Stomach (tissue), 9 donors: ENCODE data around the gene GEMIN7. TPM values are rescaled to one million over a fixed set of nuclear protein-coding genes. Genes with fewer than 3 reads are reported as not detected.

Experiments
- DNase-seq, 2 donors: peaks; one replicate each; pipeline versions ENCODE4 v3.0.0 to v3.0.0-alpha.2; 2013 to 2019
- H3K27ac ChIP-seq, 5 donors: fragments of 200-600 bp in 4 of 5; sonication (generic) in 4 of 5; one replicate each; pipeline ENCODE4 v1.5.1; 2013 to 2019; ENCODE audit warnings: mild to moderate bottlenecking in 1 of 5, moderate library complexity in 1 of 5
- H3K27me3 ChIP-seq, 3 donors: fragments of 200-600 bp; sonication (generic); one replicate each; pipeline ENCODE4 v1.5.1; 2017 to 2019; ENCODE audit warnings: mixed run types in 1 of 3
- H3K36me3 ChIP-seq, 4 donors: fragments of 200-600 bp; sonication (generic); 1 replicate in 3 of 4; 2 replicates in 1 of 4; pipeline ENCODE4 v1.5.1; 2016 to 2019
- H3K4me1 ChIP-seq, 4 donors: fragments of 200-600 bp; sonication (generic); one replicate each; pipeline ENCODE4 v1.5.1; 2016 to 2019
- H3K4me3 ChIP-seq, 4 donors: fragments of 200-600 bp; sonication (generic) in 3 of 4; one replicate each; pipeline ENCODE4 v1.5.1; 2016 to 2019; ENCODE audit warnings: mild to moderate bottlenecking in 1 of 4
- H3K9me3 ChIP-seq, 4 donors: fragments of 200-600 bp; sonication (generic); one replicate each; pipeline ENCODE4 v1.5.1; 2016 to 2019
- CTCF ChIP-seq, 7 experiments: fragments of 450-650 bp in 4 of 7; fragments of 200-600 bp in 3 of 7; sonication (generic) in 3 of 7; IDR thresholded peaks; one replicate each; pipeline ENCODE4 v1.5.1; 2016 to 2019; ENCODE audit warnings: antibody characterized with exemption in 7 of 7, control low read depth in 2 of 7, mild to moderate bottlenecking in 1 of 7
- EP300 ChIP-seq: sonication (generic); formaldehyde crosslinking; IDR thresholded peaks from one replicate; pipeline ENCODE4 v1.6.1; 2017; ENCODE audit warnings: antibody characterized with exemption
- POLR2A ChIP-seq, 4 donors: fragments of 450-650 bp; IDR thresholded peaks; one replicate each; pipeline ENCODE4 v1.6.1; 2016; ENCODE audit warnings: antibody characterized with exemption in 4 of 4, control low read depth in 2 of 4, mild to moderate bottlenecking in 1 of 4, moderate library complexity in 1 of 4
- POLR2AphosphoS5 ChIP-seq, 3 donors: sonication (generic); formaldehyde crosslinking; IDR thresholded peaks; one replicate each; pipeline ENCODE4 v1.6.1; 2016; ENCODE audit warnings: antibody characterized with exemption in 3 of 3
- WGBS, 5 donors: extraction: QIAGEN DNeasy Blood & Tissue Kit in 3 of 5; methylation state at CpG; one replicate each; pipeline versions ENCODE4 v1.1.5 to v1.1.7; 2013 to 2018; 5-methylcytosine and 5-hydroxymethylcytosine counted together
- intact Hi-C: fragments of 100-400 bp; cut with DNase I; formaldehyde crosslinking; loops from one replicate; pipeline ENCODE4 v1.15.1; 2023; ENCODE audit warnings: low total_unique reads
- polyA plus RNA-seq, 3 donors: library from polyadenylated mRNA; stranded (reverse); fragments of 200-250 nt; gene quantifications; one replicate each; pipeline ENCODE4 v1.2.3, GENCODE V29; 2013
- small RNA-seq, 4 donors: library from RNA; depleted of rRNA; stranded (forward); fragments of <200 nt; gene quantifications; one replicate each; pipeline ENCODE3, GENCODE V24; 2016
- total RNA-seq, 5 donors: library from RNA; depleted of rRNA; stranded (reverse); fragments of >200 nt; gene quantifications; one replicate each; pipeline versions ENCODE4 v1.1.0 to v1.2.3, GENCODE V29; 2014 to 2016
- donor health status: healthy with polysubstance abuse.
- donor health status: Bipolar disorder and iron deficiency.
- donor health status: healthy.

GEMIN7 gene
- total and polyA plus RNA-seq, 8 donors = 1.8 to 107 (median 25.3) TPM

- Histone ChIP-seq H3K27ac (no peak overlapping the region), H3K9me3 (no peaks in the 10 kb centered on the region), H3K27me3 (no peaks in the 10 kb centered on the region), H3K36me3 (peaks cover 21 to 49% (median 46%) of the 10 kb centered on the region in 4 donors), H3K4me1 (peaks cover 10 to 32% (median 24%) of the 10 kb centered on the region in 4 donors), H3K4me3 (no peak overlapping the region)
- TF ChIP-seq CTCF (IDR thresholded peaks at IDR 0.05) (no peak), POLR2AphosphoS5 (IDR thresholded peaks at IDR 0.05) (no peak)
- 89 to 95% (median 94%) methylated on average over 21 to 24 of the region's 24 CpGs for WGBS, 5 donors
- no peak for DNase-seq
- intact Hi-C loops = no loop called here
Measured at GRCh38 chr19:45139286-45140143, 60.5 kb downstream of the GEMIN7 start.

GRCh38 chr19:45140144-45140503 is 61.1 kb downstream of the GEMIN7 start:
- no peak for DNase-seq
- intact Hi-C loops = no loop called here
- no peak for TF ChIP-seq POLR2A (IDR thresholded peaks at IDR 0.05)
- no peak for TF ChIP-seq EP300
- TF ChIP-seq POLR2AphosphoS5 (IDR thresholded peaks at IDR 0.05) = no peak
- no peak for TF ChIP-seq CTCF (IDR thresholded peaks at IDR 0.05)
- Histone ChIP-seq H3K27me3 (no peaks in the 10 kb centered on the region), H3K4me1 (peaks cover 10 to 32% (median 24%) of the 10 kb centered on the region in 4 donors), H3K27ac (no peak overlapping the region), H3K36me3 (peaks cover 27 to 55% (median 50%) of the 10 kb centered on the region in 4 donors), H3K9me3 (no peaks in the 10 kb centered on the region), H3K4me3 (no peak overlapping the region)
- WGBS, 5 donors = 80 to 93% (median 89%) methylated on average over 1 to 8 of the region's 8 CpGs

- H3K4me1 ChIP-seq = peaks cover 10 to 31% (median 24%) of the 10 kb centered on the region in 4 donors
- peaks cover 31 to 59% (median 54%) of the 10 kb centered on the region in 4 donors for H3K36me3 ChIP-seq
- intact Hi-C loops = no loop called here
- no peaks in the 10 kb centered on the region for H3K9me3 ChIP-seq
- no peak overlapping the region for H3K4me3 ChIP-seq
- DNase-seq = no peak
- no peaks in the 10 kb centered on the region for H3K27me3 ChIP-seq
- no peak overlapping the region for H3K27ac ChIP-seq
- WGBS, 5 donors = 89 to 100% (median 93%) methylated on average over 5 to 11 of the region's 11 CpGs
- no peak for TF ChIP-seq EP300
- no peak for TF ChIP-seq POLR2AphosphoS5 (IDR thresholded peaks at IDR 0.05)
- TF ChIP-seq POLR2A (IDR thresholded peaks at IDR 0.05) = no peak
- TF ChIP-seq CTCF (IDR thresholded peaks at IDR 0.05) = no peak
Measured at GRCh38 chr19:45140533-45140932, 61.5 kb downstream of the GEMIN7 start.

Small RNAs within 50 kb of the gene (small RNA-seq; reads per million reads assigned to genes)
- gene RNU6-611P = 0 reads per million in 4 donors

Other genes starting within 250 kb of the GEMIN7 start
- gene NECTIN2, start 233.0 kb upstream of the GEMIN7 start, total RNA-seq = 100 to 1,000 TPM in 3 of 5 donors, 10 to 100 TPM in 1, 1 to 10 TPM in 1; 1.8 to 160 (median 101) TPM
- gene NECTIN2, start 233.0 kb upstream of the GEMIN7 start, polyA plus RNA-seq = 10 to 100 TPM; 44.0 to 90.6 (median 47.2) TPM
- 100 to 1,000 TPM in 1 of 5 donors, 10 to 100 TPM in 3, 1 to 10 TPM in 1; 7.1 to 100 (median 24.6) TPM for gene TOMM40, start 188.0 kb upstream of the GEMIN7 start, total RNA-seq
- 10 to 100 TPM; 22.5 to 46.8 (median 31.5) TPM for gene TOMM40, start 188.0 kb upstream of the GEMIN7 start, polyA plus RNA-seq
- gene APOE, start 173.5 kb upstream of the GEMIN7 start, total RNA-seq = 100 to 1,000 TPM in 3 of 5 donors, 10 to 100 TPM in 2; 13.4 to 485 (median 235) TPM
- gene APOE, start 173.5 kb upstream of the GEMIN7 start, polyA plus RNA-seq = 100 to 1,000 TPM in 1 of 3 donors, 10 to 100 TPM in 2; 35.1 to 166 (median 72.2) TPM
- 10 to 100 TPM in 1 of 5 donors, 1 to 10 TPM in 2, not detected in 2; 5.4 to 70.6 (median 5.7) TPM for gene APOC1, start 164.7 kb upstream of the GEMIN7 start, total RNA-seq
- 10 to 100 TPM; 13.3 to 68.3 (median 21.9) TPM for gene APOC1, start 164.7 kb upstream of the GEMIN7 start, polyA plus RNA-seq
- not detected for gene APOC4, start 137.0 kb upstream of the GEMIN7 start, total RNA-seq
- gene APOC4, start 137.0 kb upstream of the GEMIN7 start, polyA plus RNA-seq = under 1 TPM in 1 of 3 donors, not detected in 2; 0.33 TPM
- 10 to 100 TPM in 1 of 5 donors, not detected in 4; 16.8 TPM for gene APOC2, start 133.2 kb upstream of the GEMIN7 start, total RNA-seq
- gene APOC2, start 133.2 kb upstream of the GEMIN7 start, polyA plus RNA-seq = 1 to 10 TPM in 1 of 3 donors, under 1 TPM in 1, not detected in 1; 0.75 to 2.5 TPM
- gene CLPTM1, start 123.9 kb upstream of the GEMIN7 start, total RNA-seq = 100 to 1,000 TPM in 2 of 5 donors, 10 to 100 TPM in 3; 39.3 to 152 (median 86.6) TPM
- gene CLPTM1, start 123.9 kb upstream of the GEMIN7 start, polyA plus RNA-seq = 10 to 100 TPM; 43.4 to 73.3 (median 60.1) TPM
- gene RELB, start 77.8 kb upstream of the GEMIN7 start, total RNA-seq = 10 to 100 TPM in 2 of 5 donors, 1 to 10 TPM in 2, not detected in 1; 3.2 to 33.5 (median 10.2) TPM
- gene RELB, start 77.8 kb upstream of the GEMIN7 start, polyA plus RNA-seq = 10 to 100 TPM in 2 of 3 donors, 1 to 10 TPM in 1; 9.8 to 27.0 (median 14.9) TPM
- gene CLASRP, start 40.2 kb upstream of the GEMIN7 start, total RNA-seq = 100 to 1,000 TPM in 3 of 5 donors, 10 to 100 TPM in 2; 27.0 to 491 (median 274) TPM
- 100 to 1,000 TPM in 1 of 3 donors, 10 to 100 TPM in 2; 47.7 to 131 (median 86.6) TPM for gene CLASRP, start 40.2 kb upstream of the GEMIN7 start, polyA plus RNA-seq
- gene ZNF296, start 2.8 kb upstream of the GEMIN7 start, total RNA-seq = 10 to 100 TPM in 2 of 5 donors, 1 to 10 TPM in 1, under 1 TPM in 1, not detected in 1; 0.45 to 13.4 (median 7.4) TPM
- 1 to 10 TPM; 2.7 to 7.0 (median 5.0) TPM for gene ZNF296, start 2.8 kb upstream of the GEMIN7 start, polyA plus RNA-seq
- gene PPP1R37, start 13.9 kb downstream of the GEMIN7 start, total RNA-seq = 100 to 1,000 TPM in 1 of 5 donors, 10 to 100 TPM in 4; 25.7 to 268 (median 55.4) TPM
- 10 to 100 TPM; 32.4 to 95.8 (median 39.7) TPM for gene PPP1R37, start 13.9 kb downstream of the GEMIN7 start, polyA plus RNA-seq
- not detected for gene NKPD1, start 81.7 kb downstream of the GEMIN7 start, total RNA-seq
- gene NKPD1, start 81.7 kb downstream of the GEMIN7 start, polyA plus RNA-seq = under 1 TPM in 1 of 3 donors, not detected in 2; 0.20 TPM
- 10 to 100 TPM in 3 of 5 donors, 1 to 10 TPM in 1, not detected in 1; 8.7 to 40.7 (median 27.8) TPM for gene TRAPPC6A, start 99.0 kb downstream of the GEMIN7 start, total RNA-seq
- 10 to 100 TPM; 53.5 to 59.4 (median 58.1) TPM for gene TRAPPC6A, start 99.0 kb downstream of the GEMIN7 start, polyA plus RNA-seq
- 10 to 100 TPM in 2 of 5 donors, 1 to 10 TPM in 3; 3.1 to 71.0 (median 8.3) TPM for gene BLOC1S3, start 99.5 kb downstream of the GEMIN7 start, total RNA-seq
- gene BLOC1S3, start 99.5 kb downstream of the GEMIN7 start, polyA plus RNA-seq = 1 to 10 TPM; 3.5 to 7.5 (median 4.3) TPM
- 10 to 100 TPM in 1 of 5 donors, 1 to 10 TPM in 1, under 1 TPM in 2, not detected in 1; 0.72 to 20.6 (median 1.0) TPM for gene EXOC3L2, start 166.1 kb downstream of the GEMIN7 start, total RNA-seq
- gene EXOC3L2, start 166.1 kb downstream of the GEMIN7 start, polyA plus RNA-seq = 1 to 10 TPM; 1.1 to 2.9 (median 1.9) TPM
- 100 to 1,000 TPM in 1 of 5 donors, 10 to 100 TPM in 3, 1 to 10 TPM in 1; 8.8 to 120 (median 21.8) TPM for gene MARK4, start 172.0 kb downstream of the GEMIN7 start, total RNA-seq
- 10 to 100 TPM; 12.6 to 16.2 (median 14.6) TPM for gene MARK4, start 172.0 kb downstream of the GEMIN7 start, polyA plus RNA-seq
- 10 to 100 TPM in 1 of 5 donors, 1 to 10 TPM in 2, not detected in 2; 4.1 to 10.8 (median 6.2) TPM for gene CKM, start 243.6 kb downstream of the GEMIN7 start, total RNA-seq
- gene CKM, start 243.6 kb downstream of the GEMIN7 start, polyA plus RNA-seq = 10 to 100 TPM; 10.9 to 58.5 (median 11.3) TPM